Smooth muscle cell (in vitro differentiated cells): ENCODE measurements around the gene PON2. TPM values are rescaled to one million over a fixed set of nuclear protein-coding genes. Genes with fewer than 3 reads are reported as not detected.
"Not testable (repeated sequence)": the region's sequence is repeated elsewhere in the genome, so short reads cannot be mapped to it uniquely, and the experiment has no call there.

Experiments
- DNase-seq: peaks from one replicate; lab custom pipeline; 2025; ENCODE audit not compliant: unreplicated experiment; lab: John Stamatoyannopoulos, UW
- H2AFZ ChIP-seq: fragments of 200-600 bp; sonication (generic); 2 replicates; pipeline ENCODE4 v1.6.0; 2016; ENCODE audit warnings: antibody characterized with exemption, low read depth, mild to moderate bottlenecking
- H3F3A ChIP-seq: fragments of 200-600 bp; sonication (generic); 2 replicates; pipeline ENCODE4 v1.6.0; 2017; ENCODE audit warnings: antibody characterized with exemption, low read depth
- H3K27ac ChIP-seq: fragments of 200-600 bp; sonication (generic); 2 replicates; pipeline ENCODE4 v1.5.1; 2016; ENCODE audit warnings: low read depth, mild to moderate bottlenecking
- H3K27me3 ChIP-seq: fragments of 200-600 bp; sonication (generic); 2 replicates; pipeline ENCODE4 v1.6.1; 2016; ENCODE audit warnings: low read depth, mild to moderate bottlenecking
- H3K36me3 ChIP-seq: fragments of 200-600 bp; sonication (generic); 2 replicates; pipeline ENCODE4 v1.5.1; 2016; ENCODE audit warnings: low read depth
- H3K4me1 ChIP-seq: fragments of 200-600 bp; sonication (generic); 2 replicates; pipeline ENCODE4 v1.5.1; 2016; ENCODE audit warnings: low read depth
- H3K4me2 ChIP-seq: fragments of 200-600 bp; sonication (generic); 2 replicates; pipeline ENCODE4 v1.6.0; 2016; ENCODE audit warnings: mild to moderate bottlenecking
- H3K4me3 ChIP-seq: fragments of 200-600 bp; sonication (generic); 2 replicates; pipeline ENCODE4 v1.5.1; 2016; ENCODE audit warnings: mild to moderate bottlenecking
- H3K79me2 ChIP-seq: fragments of 200-600 bp; sonication (generic); 2 replicates; pipeline ENCODE4 v1.6.0; 2016; ENCODE audit warnings: low read depth, mild to moderate bottlenecking
- H3K9ac ChIP-seq: fragments of 200-600 bp; sonication (generic); 2 replicates; pipeline ENCODE4 v1.6.0; 2016; ENCODE audit warnings: low read depth
- H3K9me3 ChIP-seq: fragments of 200-600 bp; sonication (generic); replicated peaks from 2 replicates; pipeline ENCODE4 v1.5.1; 2016; ENCODE audit warnings: low read depth
- H4K20me1 ChIP-seq: fragments of 200-600 bp; sonication (generic); 2 replicates; pipeline ENCODE4 v1.6.0; 2016; ENCODE audit warnings: low read depth
- CTCF ChIP-seq: fragments of 200-600 bp; sonication (generic); IDR thresholded peaks from 2 replicates; pipeline ENCODE4 v1.5.1; 2017; ENCODE audit warnings: borderline replicate concordance, mild to moderate bottlenecking, antibody characterized with exemption; ENCODE audit not compliant: insufficient read depth, poor library complexity, severe bottlenecking
- WGBS: methylation state at CpG from one replicate; pipeline ENCODE4 v1.1.7; 2016; ENCODE audit warnings: low lambda C conversion rate; 5-methylcytosine and 5-hydroxymethylcytosine counted together
- polyA plus RNA-seq: library from polyadenylated mRNA; unstranded; fragments of >200 nt; fragmentation: Nextera tagmentation; extraction: Ambion mirVana; gene quantifications from 2 replicates; pipeline ENCODE4 v1.2.1, GENCODE V29; 2016
- total RNA-seq: library from RNA; depleted of rRNA; stranded (reverse); fragments of >200 nt; gene quantifications from 2 replicates; pipeline ENCODE4 v1.2.3, GENCODE V29; 2014

PON2 gene
- total and polyA plus RNA-seq, 2 experiments from 2014 or later, result 74.7 to 116 TPM

GRCh38 chr7:95469187-95469586 lies 34.4 kb upstream of the PON2 start:
- H3K4me2 ChIP-seq, result no peak overlapping the region
- no peaks in the 10 kb centered on the region for H3K36me3 ChIP-seq
- no peaks in the 10 kb centered on the region for H3K27me3 ChIP-seq
- H3F3A ChIP-seq, result peaks cover 12% of the 10 kb centered on the region
- H2AFZ ChIP-seq, result no peak overlapping the region
- H3K27ac ChIP-seq, result no peak overlapping the region
- WGBS, result 98% methylated on average over 1 of the region's 1 CpG
- DNase-seq, result no peak
- H3K79me2 ChIP-seq, result no peaks in the 10 kb centered on the region
- no peak for TF ChIP-seq CTCF
- peaks cover 44% of the 10 kb centered on the region for H3K4me1 ChIP-seq
- H4K20me1 ChIP-seq, result no peaks in the 10 kb centered on the region
- no peak overlapping the region for H3K9ac ChIP-seq
- no peak overlapping the region for H3K4me3 ChIP-seq
- H3K9me3 ChIP-seq, result no peaks in the 10 kb centered on the region

- no peaks in the 10 kb centered on the region for H4K20me1 ChIP-seq
- H3K4me1 ChIP-seq, result peaks cover 36% of the 10 kb centered on the region
- no peaks in the 10 kb centered on the region for H3K36me3 ChIP-seq
- no peak overlapping the region for H2AFZ ChIP-seq
- no peak overlapping the region for H3K4me3 ChIP-seq
- no peak overlapping the region for H3K27ac ChIP-seq
- TF ChIP-seq CTCF, result no peak
- H3K79me2 ChIP-seq, result no peaks in the 10 kb centered on the region
- DNase-seq, result no peak
- 96% methylated on average over 1 of the region's 1 CpG for WGBS
- no peaks in the 10 kb centered on the region for H3K9me3 ChIP-seq
- no peak overlapping the region for H3K4me2 ChIP-seq
- H3K9ac ChIP-seq, result no peak overlapping the region
- no peaks in the 10 kb centered on the region for H3K27me3 ChIP-seq
- H3F3A ChIP-seq, result peaks cover 10% of the 10 kb centered on the region
Measured at GRCh38 chr7:95467912-95468607, 33.2 kb upstream of the PON2 start.

- H3K4me1 ChIP-seq, result not testable (repeated sequence)
Measured at GRCh38 chr7:95460653-95461052, 25.8 kb upstream of the PON2 start.

GRCh38 chr7:95457947-95458346 lies 23.1 kb upstream of the PON2 start:
- no peak for DNase-seq
- Histone ChIP-seq H3F3A (no peaks in the 10 kb centered on the region), H3K9ac (no peak overlapping the region), H3K9me3 (peaks cover 8% of the 10 kb centered on the region), H3K79me2 (no peaks in the 10 kb centered on the region), H3K36me3 (peaks cover 3% of the 10 kb centered on the region), H4K20me1 (no peaks in the 10 kb centered on the region), H2AFZ (no peak overlapping the region), H3K4me2 (no peak overlapping the region), H3K4me3 (no peak overlapping the region), H3K27me3 (no peaks in the 10 kb centered on the region), H3K27ac (no peak overlapping the region), H3K4me1 (no peaks in the 10 kb centered on the region)
- TF ChIP-seq CTCF, result no peak

More at GRCh38 chr7:95460653-95461052, 25.8 kb upstream of the PON2 start:
- not testable (repeated sequence) for H3K36me3 ChIP-seq, H4K20me1 ChIP-seq, H3K9ac ChIP-seq, H3K27ac ChIP-seq, H3K4me2 ChIP-seq, H2AFZ ChIP-seq, H3K4me3 ChIP-seq, H3K79me2 ChIP-seq, H3K9me3 ChIP-seq, H3F3A ChIP-seq, H3K27me3 ChIP-seq, DNase-seq
- WGBS, result 97% methylated on average over 2 of the region's 2 CpGs
